8988T (cell line): Measurements from ENCODE around the gene PRKCQ.
A peak's percentile ranks its signal among the peaks of the same experiment; 100 is the strongest.

Experiments
- DNase-seq: peaks from one replicate; pipeline ENCODE4 v3.0.0; 2011

Gene PRKCQ

GRCh38 chr10:6579904-6580278 is at the start of gene PRKCQ:
TSS of gene PRKCQ (minus strand) at chr10:6580276. CDS start at chr10:6515135, 65,141 bp downstream.
- peak; percentile 15 for DNase-seq

- no peak for DNase-seq
Measured at GRCh38 chr10:6625428-6625827, 45.4 kb upstream of the PRKCQ start.

GRCh38 chr10:6624392-6624791 is 44.3 kb upstream of the PRKCQ start:
- DNase-seq: no peak

GRCh38 chr10:6622921-6623320 is 42.8 kb upstream of the PRKCQ start:
- DNase-seq: no peak

GRCh38 chr10:6621536-6621935 is 41.5 kb upstream of the PRKCQ start:
- no peak for DNase-seq

GRCh38 chr10:6619660-6620059 is 39.6 kb upstream of the PRKCQ start:
- no peak for DNase-seq

GRCh38 chr10:6618340-6618739 is 38.3 kb upstream of the PRKCQ start:
- DNase-seq: no peak

- DNase-seq: no peak
Measured at GRCh38 chr10:6617309-6618076, 37.4 kb upstream of the PRKCQ start.

- no peak for DNase-seq
Measured at GRCh38 chr10:6615971-6616370, 35.9 kb upstream of the PRKCQ start.

- no peak for DNase-seq
Measured at GRCh38 chr10:6612371-6612770, 32.3 kb upstream of the PRKCQ start.

GRCh38 chr10:6610647-6611046 is 30.6 kb upstream of the PRKCQ start:
- DNase-seq: no peak

GRCh38 chr10:6609625-6610024 is 29.5 kb upstream of the PRKCQ start:
- no peak for DNase-seq

GRCh38 chr10:6607778-6608177 is 27.7 kb upstream of the PRKCQ start:
- DNase-seq: no peak

- no peak for DNase-seq
Measured at GRCh38 chr10:6607182-6607581, 27.1 kb upstream of the PRKCQ start.

GRCh38 chr10:6603142-6604125 is 23.4 kb upstream of the PRKCQ start:
- DNase-seq: no peak

GRCh38 chr10:6602700-6603084 is 22.6 kb upstream of the PRKCQ start:
- DNase-seq: no peak

GRCh38 chr10:6602026-6602699 is 22.1 kb upstream of the PRKCQ start:
- DNase-seq: no peak

- DNase-seq: no peak
Measured at GRCh38 chr10:6601246-6601805, 21.2 kb upstream of the PRKCQ start.

- no peak for DNase-seq
Measured at GRCh38 chr10:6600224-6600987, 20.3 kb upstream of the PRKCQ start.

GRCh38 chr10:6598679-6599078 is 18.6 kb upstream of the PRKCQ start:
- DNase-seq: no peak

GRCh38 chr10:6597478-6597877 is 17.4 kb upstream of the PRKCQ start:
- DNase-seq: no peak

- DNase-seq: no peak
Measured at GRCh38 chr10:6595499-6595898, 15.4 kb upstream of the PRKCQ start.
